A673 (cell line): Measurements from ENCODE around the gene AK5. TPM values are rescaled to one million over a fixed set of nuclear protein-coding genes. Genes with fewer than 3 reads are reported as not detected.

Source experiments
- BruUV-seq: library from RNA; stranded (reverse); fragments of 400-500 nt; replicated peaks from 2 replicates; lab custom pipeline; 2021; lab: Mats Ljungman, UMichigan
- CTCF ChIA-PET: fragments of 300-600 bp; sonication (Branson Sonifier 250); formaldehyde crosslinking; loops from one replicate; lab custom pipeline; 2022; ENCODE audit warnings: antibody characterized with exemption; lab: Charles Lee
- POLR2A ChIA-PET: fragments of 300-600 bp; sonication (Branson Sonifier 250); formaldehyde crosslinking; loops from one replicate; lab custom pipeline; 2022; ENCODE audit warnings: antibody characterized with exemption; ENCODE audit not compliant: low non-redundant PET; lab: Charles Lee
- DNase-seq: peaks from one replicate; pipeline ENCODE4 v3.0.0-alpha.2; 2015; ENCODE audit warnings: low spot score
- H3K27ac ChIP-seq: fragments of 200-600 bp; sonication (generic); 2 replicates; pipeline ENCODE4 v1.5.1; 2016; ENCODE audit warnings: mixed run types, low read depth, mild to moderate bottlenecking, mixed read lengths, antibody characterized with exemption, low read length; ENCODE audit not compliant: poor library complexity, severe bottlenecking
- H3K27me3 ChIP-seq: fragments of 200-600 bp; sonication (generic); replicated peaks from 2 replicates; pipeline ENCODE4 v1.6.1; 2017; ENCODE audit warnings: mixed run types, low read depth, mild to moderate bottlenecking, mixed read lengths, antibody characterized with exemption, low read length; ENCODE audit not compliant: insufficient read depth, poor library complexity
- H3K36me3 ChIP-seq: fragments of 200-600 bp; sonication (generic); 2 replicates; pipeline ENCODE4 v1.6.1; 2016; ENCODE audit warnings: mixed run types, mild to moderate bottlenecking, mixed read lengths, antibody characterized with exemption, low read length; ENCODE audit not compliant: insufficient read depth, poor library complexity, severe bottlenecking
- H3K4me1 ChIP-seq: fragments of 200-600 bp; sonication (generic); 2 replicates; pipeline ENCODE4 v1.6.1; 2017; ENCODE audit warnings: mixed run types, mild to moderate bottlenecking, mixed read lengths, antibody characterized with exemption, low read length; ENCODE audit not compliant: insufficient read depth, poor library complexity, severe bottlenecking
- H3K4me3 ChIP-seq: fragments of 200-600 bp; sonication (generic); 2 replicates; pipeline ENCODE4 v1.5.1; 2016; ENCODE audit warnings: low read depth, mixed run types, mild to moderate bottlenecking, mixed read lengths, low read length; ENCODE audit not compliant: poor library complexity, severe bottlenecking
- H3K9me3 ChIP-seq: fragments of 200-600 bp; sonication (generic); 2 replicates; pipeline ENCODE4 v1.6.1; 2016; ENCODE audit warnings: mixed run types, low read depth, mild to moderate bottlenecking, mixed read lengths, antibody characterized with exemption, low read length; ENCODE audit not compliant: poor library complexity, severe bottlenecking
- EZH2 ChIP-seq: fragments of 200-600 bp; sonication (generic); IDR thresholded peaks from 2 replicates; pipeline ENCODE4 v1.6.1; 2017; ENCODE audit warnings: borderline replicate concordance, low read depth, mild to moderate bottlenecking, mixed read lengths, antibody characterized with exemption, low read length; ENCODE audit not compliant: poor library complexity, severe bottlenecking
- intact Hi-C: fragments of 100-400 bp; cut with micrococcal nuclease; formaldehyde crosslinking; loops from one replicate; pipeline ENCODE4 v1.10.0; 2022; ENCODE audit not compliant: unreplicated experiment
- total RNA-seq: library from RNA; stranded (reverse); gene quantifications from 2 replicates; pipeline ENCODE4 v1.2.3, GENCODE V29; 2021
- TF ChIP-seq, protein P1 (sequence below): fragments of 300-800, 200-600 bp; sonication (generic); conservative IDR thresholded peaks from 2 replicates; pipeline ENCODE4 v1.5.1; 2017; ENCODE audit warnings: low read depth, mild to moderate bottlenecking, antibody characterized with exemption, low read length, moderate library complexity, mixed read lengths

AK5 gene
- total RNA-seq, 1 experiment from 2014 or later = 0.47 TPM

DNA sequence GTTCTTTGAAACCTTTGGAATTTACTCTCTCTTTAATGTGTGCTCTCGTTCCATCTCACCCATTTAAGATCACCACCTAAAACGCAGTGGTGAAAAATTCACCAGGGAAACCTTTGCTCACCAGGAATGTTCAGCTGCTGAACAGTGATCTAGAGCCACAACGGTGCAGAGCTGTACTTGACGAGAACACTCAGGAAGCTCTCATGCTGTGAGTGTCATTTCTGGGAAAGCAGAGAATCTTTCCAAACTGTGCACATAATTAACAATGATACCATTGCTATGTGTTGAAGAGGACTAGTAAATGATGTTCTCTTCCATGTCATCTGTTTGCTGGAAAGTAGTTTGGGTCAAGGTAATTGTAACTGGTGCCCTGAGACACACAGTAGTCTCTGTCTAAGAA, 283.5 kb downstream of the AK5 start:
- peak overlapping the region; percentile 74 for H3K27ac ChIP-seq
- CTCF ChIA-PET = no interaction called here
- H3K36me3 ChIP-seq = peaks cover 33% of the 10 kb centered on the region
- peak; percentile 93 for DNase-seq
- intact Hi-C loops = loop anchor here (1.0 to 10.0 kb wide), 2 partner anchors 55 to 119 kb away; partner anchors contain the start of gene ZZZ3
- no peaks in the 10 kb centered on the region for H3K9me3 ChIP-seq
- POLR2A ChIA-PET = interaction anchor here (1.6 kb wide), 1 partner anchor 12 kb away, joined by 5 read pairs; no protein-coding TSS in a partner anchor
- TF ChIP-seq, protein P1, sequence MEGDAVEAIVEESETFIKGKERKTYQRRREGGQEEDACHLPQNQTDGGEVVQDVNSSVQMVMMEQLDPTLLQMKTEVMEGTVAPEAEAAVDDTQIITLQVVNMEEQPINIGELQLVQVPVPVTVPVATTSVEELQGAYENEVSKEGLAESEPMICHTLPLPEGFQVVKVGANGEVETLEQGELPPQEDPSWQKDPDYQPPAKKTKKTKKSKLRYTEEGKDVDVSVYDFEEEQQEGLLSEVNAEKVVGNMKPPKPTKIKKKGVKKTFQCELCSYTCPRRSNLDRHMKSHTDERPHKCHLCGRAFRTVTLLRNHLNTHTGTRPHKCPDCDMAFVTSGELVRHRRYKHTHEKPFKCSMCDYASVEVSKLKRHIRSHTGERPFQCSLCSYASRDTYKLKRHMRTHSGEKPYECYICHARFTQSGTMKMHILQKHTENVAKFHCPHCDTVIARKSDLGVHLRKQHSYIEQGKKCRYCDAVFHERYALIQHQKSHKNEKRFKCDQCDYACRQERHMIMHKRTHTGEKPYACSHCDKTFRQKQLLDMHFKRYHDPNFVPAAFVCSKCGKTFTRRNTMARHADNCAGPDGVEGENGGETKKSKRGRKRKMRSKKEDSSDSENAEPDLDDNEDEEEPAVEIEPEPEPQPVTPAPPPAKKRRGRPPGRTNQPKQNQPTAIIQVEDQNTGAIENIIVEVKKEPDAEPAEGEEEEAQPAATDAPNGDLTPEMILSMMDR = no peak
- no peak for TF ChIP-seq EZH2
- no peaks in the 10 kb centered on the region for H3K27me3 ChIP-seq
- BruUV-seq = no TSS peak
- H3K4me3 ChIP-seq = no peak overlapping the region
- peaks cover 27% of the 10 kb centered on the region for H3K4me1 ChIP-seq

DNA sequence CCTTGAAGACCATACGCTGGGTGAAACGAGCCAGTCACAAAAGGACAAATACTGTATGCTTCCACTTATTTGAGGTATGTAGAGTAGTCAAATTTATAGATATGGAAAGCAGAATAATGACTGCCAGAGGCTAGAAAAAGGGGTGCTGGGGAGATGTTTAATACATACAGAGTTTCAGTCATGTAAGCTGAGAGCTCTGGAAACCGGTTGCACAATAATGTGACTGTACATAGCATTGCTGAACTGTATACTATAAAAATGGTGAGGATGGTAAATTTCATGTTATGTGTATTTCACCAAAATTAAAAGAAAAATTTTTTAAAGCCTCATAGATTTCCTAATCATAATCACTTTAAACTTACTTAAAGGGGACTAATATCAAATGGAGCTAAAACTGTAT, 289.8 kb downstream of the AK5 start:
- ChIA-PET POLR2A (no interaction called here), CTCF (interaction anchor here (0.6 kb wide), 1 partner anchor 23 kb away, joined by 3 read pairs; no protein-coding TSS in a partner anchor)
- DNase-seq = no peak
- no peaks in the 10 kb centered on the region for H3K4me1 ChIP-seq
- H3K36me3 ChIP-seq = peaks cover 41% of the 10 kb centered on the region
- TF ChIP-seq, protein P1 = no peak
- no peak for TF ChIP-seq EZH2
- no peaks in the 10 kb centered on the region for H3K27me3 ChIP-seq
- intact Hi-C loops = no loop called here
- no peak overlapping the region for H3K4me3 ChIP-seq
- H3K9me3 ChIP-seq = no peaks in the 10 kb centered on the region
- H3K27ac ChIP-seq = no peak overlapping the region
- no TSS peak for BruUV-seq

DNA sequence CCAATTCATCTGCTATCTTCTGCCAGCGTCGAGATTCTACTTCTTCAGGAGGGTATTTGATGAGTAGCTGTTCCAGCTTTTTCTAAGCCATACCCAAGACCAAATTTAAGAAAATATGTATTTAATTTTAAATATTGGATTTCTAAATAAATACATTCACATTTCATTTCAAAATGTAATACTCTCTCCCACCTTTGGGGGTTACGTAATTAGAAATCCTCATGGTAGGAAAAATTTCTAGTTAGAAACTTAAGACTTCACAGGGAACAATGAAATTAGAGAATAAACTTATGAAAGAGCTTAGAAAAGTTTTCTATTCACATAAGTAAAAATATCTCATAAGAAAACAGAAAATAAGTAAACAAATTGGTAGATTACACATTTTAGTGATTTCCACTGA, 297.7 kb downstream of the AK5 start:
- peaks cover 34% of the 10 kb centered on the region for H3K36me3 ChIP-seq
- H3K27me3 ChIP-seq = no peaks in the 10 kb centered on the region
- no peaks in the 10 kb centered on the region for H3K4me1 ChIP-seq
- no peak for DNase-seq
- ChIA-PET POLR2A (no interaction called here), CTCF (no interaction called here)
- H3K9me3 ChIP-seq = no peaks in the 10 kb centered on the region
- no peak overlapping the region for H3K27ac ChIP-seq
- TF ChIP-seq EZH2 = no peak
- TF ChIP-seq, protein P1 = no peak; the same call in 1 of the 2 replicates
- H3K4me3 ChIP-seq = no peak overlapping the region
- no TSS peak for BruUV-seq
- intact Hi-C loops = no loop called here
